Ishikawa (cell line): Measurements from ENCODE around the gene PRSS12.

ENCODE experiments used
- CEBPB ChIP-seq: IDR thresholded peaks from 2 replicates; pipeline ENCODE4 v1.6.1; 2012
- CREB1 ChIP-seq: IDR thresholded peaks from 2 replicates; pipeline ENCODE4 v1.6.1; 2012; ENCODE audit warnings: low read depth
- EGR1 ChIP-seq: IDR thresholded peaks from 2 replicates; pipeline ENCODE4 v1.6.1; 2012
- EP300 ChIP-seq: IDR thresholded peaks from 2 replicates; pipeline ENCODE4 v1.6.1; 2012; ENCODE audit warnings: borderline replicate concordance
- FOXM1 ChIP-seq: IDR thresholded peaks from 2 replicates; pipeline ENCODE4 v1.6.1; 2012; ENCODE audit warnings: low read depth, borderline replicate concordance
- NFIC ChIP-seq: IDR thresholded peaks from 2 replicates; pipeline ENCODE4 v1.6.1; 2012
- RAD21 ChIP-seq: IDR thresholded peaks from 2 replicates; pipeline ENCODE4 v1.6.1; 2012; ENCODE audit warnings: low read depth
- TAF1 ChIP-seq: IDR thresholded peaks from 2 replicates; pipeline ENCODE4 v1.6.1; 2012; ENCODE audit warnings: low read depth, mild to moderate bottlenecking
- TCF12 ChIP-seq: IDR thresholded peaks from 2 replicates; pipeline ENCODE4 v1.6.1; 2012; ENCODE audit warnings: low read depth
- TEAD4 ChIP-seq: IDR thresholded peaks from 2 replicates; pipeline ENCODE4 v1.6.1; 2012
- YY1 ChIP-seq: IDR thresholded peaks from 2 replicates; pipeline ENCODE4 v1.6.1; 2012; ENCODE audit warnings: low read depth
- ZBTB7A ChIP-seq: IDR thresholded peaks from 2 replicates; pipeline ENCODE4 v1.6.1; 2012; ENCODE audit warnings: low read depth
- TF ChIP-seq, protein P1 (sequence below): IDR thresholded peaks from 2 replicates; pipeline ENCODE4 v1.6.1; 2012
- TF ChIP-seq, protein P2 (sequence below): IDR thresholded peaks from 2 replicates; pipeline ENCODE4 v1.6.1; 2012; ENCODE audit warnings: low read depth, mild to moderate bottlenecking
- TF ChIP-seq, protein P3 (sequence below): IDR thresholded peaks from 2 replicates; pipeline ENCODE4 v1.6.1; 2012

The PRSS12 gene

DNA sequence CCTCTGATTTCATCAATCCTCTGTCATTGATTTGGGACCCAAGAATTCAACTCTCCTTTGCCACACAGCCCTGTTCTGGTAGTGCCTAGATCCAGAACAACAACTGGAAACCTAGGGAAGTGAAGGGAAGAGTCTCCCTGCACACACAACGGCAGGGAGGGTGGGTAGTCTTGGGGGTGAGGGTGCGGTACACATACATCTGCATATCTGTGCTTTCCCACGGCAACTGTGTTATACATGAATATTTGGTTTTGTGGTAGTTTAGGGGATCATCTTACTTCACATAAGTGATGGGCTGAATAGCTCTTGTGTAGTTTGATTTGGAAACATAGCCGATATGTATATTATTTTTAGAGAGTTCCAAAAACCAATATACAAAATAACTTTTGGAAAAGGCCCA is 3.3 kb upstream of the PRSS12 start:
- no peak for TF ChIP-seq CEBPB
- TF ChIP-seq EP300: no peak
- TF ChIP-seq, protein P1, sequence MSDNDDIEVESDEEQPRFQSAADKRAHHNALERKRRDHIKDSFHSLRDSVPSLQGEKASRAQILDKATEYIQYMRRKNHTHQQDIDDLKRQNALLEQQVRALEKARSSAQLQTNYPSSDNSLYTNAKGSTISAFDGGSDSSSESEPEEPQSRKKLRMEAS: no peak
- no peak for TF ChIP-seq TAF1
- TF ChIP-seq, protein P2, sequence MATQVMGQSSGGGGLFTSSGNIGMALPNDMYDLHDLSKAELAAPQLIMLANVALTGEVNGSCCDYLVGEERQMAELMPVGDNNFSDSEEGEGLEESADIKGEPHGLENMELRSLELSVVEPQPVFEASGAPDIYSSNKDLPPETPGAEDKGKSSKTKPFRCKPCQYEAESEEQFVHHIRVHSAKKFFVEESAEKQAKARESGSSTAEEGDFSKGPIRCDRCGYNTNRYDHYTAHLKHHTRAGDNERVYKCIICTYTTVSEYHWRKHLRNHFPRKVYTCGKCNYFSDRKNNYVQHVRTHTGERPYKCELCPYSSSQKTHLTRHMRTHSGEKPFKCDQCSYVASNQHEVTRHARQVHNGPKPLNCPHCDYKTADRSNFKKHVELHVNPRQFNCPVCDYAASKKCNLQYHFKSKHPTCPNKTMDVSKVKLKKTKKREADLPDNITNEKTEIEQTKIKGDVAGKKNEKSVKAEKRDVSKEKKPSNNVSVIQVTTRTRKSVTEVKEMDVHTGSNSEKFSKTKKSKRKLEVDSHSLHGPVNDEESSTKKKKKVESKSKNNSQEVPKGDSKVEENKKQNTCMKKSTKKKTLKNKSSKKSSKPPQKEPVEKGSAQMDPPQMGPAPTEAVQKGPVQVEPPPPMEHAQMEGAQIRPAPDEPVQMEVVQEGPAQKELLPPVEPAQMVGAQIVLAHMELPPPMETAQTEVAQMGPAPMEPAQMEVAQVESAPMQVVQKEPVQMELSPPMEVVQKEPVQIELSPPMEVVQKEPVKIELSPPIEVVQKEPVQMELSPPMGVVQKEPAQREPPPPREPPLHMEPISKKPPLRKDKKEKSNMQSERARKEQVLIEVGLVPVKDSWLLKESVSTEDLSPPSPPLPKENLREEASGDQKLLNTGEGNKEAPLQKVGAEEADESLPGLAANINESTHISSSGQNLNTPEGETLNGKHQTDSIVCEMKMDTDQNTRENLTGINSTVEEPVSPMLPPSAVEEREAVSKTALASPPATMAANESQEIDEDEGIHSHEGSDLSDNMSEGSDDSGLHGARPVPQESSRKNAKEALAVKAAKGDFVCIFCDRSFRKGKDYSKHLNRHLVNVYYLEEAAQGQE: no peak
- TF ChIP-seq, protein P3, sequence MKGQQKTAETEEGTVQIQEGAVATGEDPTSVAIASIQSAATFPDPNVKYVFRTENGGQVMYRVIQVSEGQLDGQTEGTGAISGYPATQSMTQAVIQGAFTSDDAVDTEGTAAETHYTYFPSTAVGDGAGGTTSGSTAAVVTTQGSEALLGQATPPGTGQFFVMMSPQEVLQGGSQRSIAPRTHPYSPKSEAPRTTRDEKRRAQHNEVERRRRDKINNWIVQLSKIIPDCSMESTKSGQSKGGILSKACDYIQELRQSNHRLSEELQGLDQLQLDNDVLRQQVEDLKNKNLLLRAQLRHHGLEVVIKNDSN: no peak
- no peak for TF ChIP-seq TCF12
- no peak for TF ChIP-seq ZBTB7A
- TF ChIP-seq CREB1: no peak
- TF ChIP-seq TEAD4: no peak
- no peak for TF ChIP-seq NFIC
- no peak for TF ChIP-seq YY1
- TF ChIP-seq RAD21: no peak
- TF ChIP-seq FOXM1: no peak
- no peak for TF ChIP-seq EGR1

DNA sequence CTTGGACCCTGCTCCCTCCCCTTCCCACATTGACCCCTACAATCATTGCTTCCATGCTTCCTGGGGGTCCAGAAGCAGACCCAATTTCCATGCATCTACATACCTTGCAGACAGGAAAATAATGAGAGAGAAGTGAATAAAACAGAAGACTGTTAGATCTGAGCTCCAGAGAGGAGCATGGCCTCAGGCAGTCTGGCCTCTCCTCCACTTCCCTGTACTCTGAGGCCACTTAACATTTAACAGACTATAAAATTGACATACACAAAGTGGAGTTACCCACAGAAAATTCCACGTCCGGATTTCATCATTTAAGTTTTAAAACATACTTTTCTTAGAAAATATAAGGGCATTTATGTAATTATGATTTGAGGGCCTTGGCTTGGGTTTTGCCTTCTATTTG is 2.1 kb upstream of the PRSS12 start:
- TF ChIP-seq FOXM1 (no peak), CEBPB (no peak), NFIC (no peak), TEAD4 (no peak), TAF1 (no peak), EP300 (no peak), RAD21 (no peak), CREB1 (no peak), EGR1 (no peak), TCF12 (no peak), ZBTB7A (no peak), YY1 (no peak)
- TF ChIP-seq, protein P3: no peak
- TF ChIP-seq, protein P2: no peak
- TF ChIP-seq, protein P1: no peak

DNA sequence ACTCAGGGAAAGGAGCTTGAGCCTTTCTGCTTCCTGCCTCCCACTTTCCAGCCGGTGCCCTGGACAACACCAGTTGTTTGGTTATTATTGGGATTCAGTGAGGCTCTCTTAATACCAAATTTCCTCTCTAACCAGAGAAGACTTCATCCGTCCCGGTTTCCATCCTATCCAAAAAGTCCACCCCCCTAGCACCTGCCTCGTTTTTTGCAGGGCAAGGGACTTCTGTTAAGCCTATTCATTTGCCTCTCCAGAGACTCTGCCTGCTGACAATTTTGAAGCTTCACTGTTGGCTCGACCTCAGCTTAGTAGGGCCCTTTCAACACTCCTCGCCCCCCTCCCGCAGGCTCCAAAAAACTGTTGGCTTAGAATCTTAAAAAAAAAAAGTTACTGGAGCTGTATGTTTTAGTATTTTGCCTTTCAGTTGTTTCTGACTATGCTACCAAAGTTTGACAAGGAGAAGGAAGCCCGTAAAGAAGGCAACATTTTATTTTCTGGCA is 779 bp upstream of the PRSS12 start:
- TF ChIP-seq NFIC (no peak), EP300 (no peak), EGR1 (no peak), YY1 (no peak), CREB1 (no peak), ZBTB7A (no peak), CEBPB (no peak), FOXM1 (no peak), TCF12 (no peak), TEAD4 (no peak), RAD21 (no peak), TAF1 (no peak)
- TF ChIP-seq, protein P2: no peak
- TF ChIP-seq, protein P3: no peak
- TF ChIP-seq, protein P1: no peak
